ENCODE results near the gene SMG9. TPM values are rescaled to one million over a fixed set of nuclear protein-coding genes. Genes with fewer than 3 reads are reported as not detected.

Gene SMG9
- total and polyA plus RNA-seq, 2 donors from 2014 or later: 25.1 to 34.6 TPM

- Histone ChIP-seq H3K9ac (ENCODE audit: low read length in 3 of 3) (no peak overlapping the region), H3K27ac (ENCODE audit: low read depth in 2 of 2, low read length in 2 of 2) (no peak overlapping the region), H3K4me3 (ENCODE audit: low read length in 3 of 3) (no peak overlapping the region), H3K27me3 (ENCODE audit: control insufficient read depth, insufficient read depth, low read length) (no peaks in the 10 kb centered on the region), H3K4me1 (ENCODE audit: control insufficient read depth in 2 of 3, insufficient read depth in 2 of 3, low read depth in 1 of 3, low read length in 3 of 3) (no peaks in the 10 kb centered on the region), H3K9me3 (ENCODE audit: control insufficient read depth in 2 of 3, insufficient read depth in 1 of 3, low read length in 3 of 3) (peaks cover 0 to 21% (median 3%) of the 10 kb centered on the region in 3 donors), H3K36me3 (ENCODE audit: control insufficient read depth in 2 of 3, insufficient read depth in 3 of 3, low read length in 3 of 3) (no peaks in the 10 kb centered on the region)
- intact Hi-C loops (cut with DNase I): no loop called here
- no peak for FAIRE-seq
- no peak for TF ChIP-seq CTCF (IDR thresholded peaks at IDR 0.05; ENCODE audit: borderline replicate concordance, extremely low read depth, insufficient read depth)
- no peak for DNase-seq
Observed at GRCh38 chr19:43688059-43688701, 66.6 kb downstream of the SMG9 start.

- Histone ChIP-seq H3K9me3 (ENCODE audit: control insufficient read depth in 2 of 3, insufficient read depth in 1 of 3, low read length in 3 of 3) (peaks cover 0 to 21% (median 3%) of the 10 kb centered on the region in 3 donors), H3K4me3 (ENCODE audit: low read length in 3 of 3) (no peak overlapping the region), H3K36me3 (ENCODE audit: control insufficient read depth in 2 of 3, insufficient read depth in 3 of 3, low read length in 3 of 3) (no peaks in the 10 kb centered on the region), H3K4me1 (ENCODE audit: control insufficient read depth in 2 of 3, insufficient read depth in 2 of 3, low read depth in 1 of 3, low read length in 3 of 3) (no peaks in the 10 kb centered on the region), H3K9ac (ENCODE audit: low read length in 3 of 3) (no peak overlapping the region), H3K27me3 (ENCODE audit: control insufficient read depth, insufficient read depth, low read length) (no peaks in the 10 kb centered on the region), H3K27ac (ENCODE audit: low read depth in 2 of 2, low read length in 2 of 2) (no peak overlapping the region)
- intact Hi-C loops (cut with DNase I): no loop called here
- no peak for FAIRE-seq
- DNase-seq: no peak
- no peak for TF ChIP-seq CTCF (IDR thresholded peaks at IDR 0.05; ENCODE audit: borderline replicate concordance, extremely low read depth, insufficient read depth)
Observed at GRCh38 chr19:43687660-43687997, 67.1 kb downstream of the SMG9 start.

- H3K36me3 ChIP-seq (ENCODE audit: control insufficient read depth in 2 of 3, insufficient read depth in 3 of 3, low read length in 3 of 3): no peaks in the 10 kb centered on the region
- no peak overlapping the region for H3K4me3 ChIP-seq (ENCODE audit: low read length in 3 of 3)
- no peak overlapping the region for H3K27ac ChIP-seq (ENCODE audit: low read depth in 2 of 2, low read length in 2 of 2)
- no peak overlapping the region for H3K9ac ChIP-seq (ENCODE audit: low read length in 3 of 3)
- no peak for TF ChIP-seq CTCF (IDR thresholded peaks at IDR 0.05; ENCODE audit: borderline replicate concordance, extremely low read depth, insufficient read depth)
- intact Hi-C loops (cut with DNase I): no loop called here
- H3K9me3 ChIP-seq (ENCODE audit: control insufficient read depth in 2 of 3, insufficient read depth in 1 of 3, low read length in 3 of 3): no peaks in the 10 kb centered on the region
- FAIRE-seq (no peak), DNase-seq (no peak)
- no peaks in the 10 kb centered on the region for H3K4me1 ChIP-seq (ENCODE audit: control insufficient read depth in 2 of 3, insufficient read depth in 2 of 3, low read depth in 1 of 3, low read length in 3 of 3)
- no peaks in the 10 kb centered on the region for H3K27me3 ChIP-seq (ENCODE audit: control insufficient read depth, insufficient read depth, low read length)
Observed at GRCh38 chr19:43684326-43684725, 70.4 kb downstream of the SMG9 start.

- no peak overlapping the region for H3K9ac ChIP-seq (ENCODE audit: low read length in 3 of 3)
- FAIRE-seq (no peak), DNase-seq (no peak)
- H3K36me3 ChIP-seq (ENCODE audit: control insufficient read depth in 2 of 3, insufficient read depth in 3 of 3, low read length in 3 of 3): no peaks in the 10 kb centered on the region
- H3K4me1 ChIP-seq (ENCODE audit: control insufficient read depth in 2 of 3, insufficient read depth in 2 of 3, low read depth in 1 of 3, low read length in 3 of 3): no peaks in the 10 kb centered on the region
- intact Hi-C loops (cut with DNase I): no loop called here
- no peaks in the 10 kb centered on the region for H3K9me3 ChIP-seq (ENCODE audit: control insufficient read depth in 2 of 3, insufficient read depth in 1 of 3, low read length in 3 of 3)
- no peaks in the 10 kb centered on the region for H3K27me3 ChIP-seq (ENCODE audit: control insufficient read depth, insufficient read depth, low read length)
- no peak overlapping the region for H3K27ac ChIP-seq (ENCODE audit: low read depth in 2 of 2, low read length in 2 of 2)
- no peak overlapping the region for H3K4me3 ChIP-seq (ENCODE audit: low read length in 3 of 3)
- no peak for TF ChIP-seq CTCF (IDR thresholded peaks at IDR 0.05; ENCODE audit: borderline replicate concordance, extremely low read depth, insufficient read depth)
Observed at GRCh38 chr19:43683905-43684304, 70.9 kb downstream of the SMG9 start.
